Muscle of leg (tissue), 11 donors: ENCODE data around the gene SYT13. TPM values are rescaled to one million over a fixed set of nuclear protein-coding genes. Genes with fewer than 3 reads are reported as not detected.
"Not testable (repeated sequence)": the region's sequence is repeated elsewhere in the genome, so short reads cannot be mapped to it uniquely, and the experiment has no call there.

Experiments used
- DNase-seq: peaks from one replicate; pipeline ENCODE4 v3.0.0; 2013
- H3K27ac ChIP-seq: one replicate; pipeline ENCODE4 v1.5.1; 2013; ENCODE audit warnings: mild to moderate bottlenecking, low read length, control low read depth
- H3K27me3 ChIP-seq: one replicate; pipeline ENCODE4 v1.6.1; 2013; ENCODE audit warnings: low read length; ENCODE audit not compliant: control insufficient read depth, insufficient read depth
- H3K36me3 ChIP-seq: one replicate; pipeline ENCODE4 v1.6.1; 2013; ENCODE audit warnings: low read length; ENCODE audit not compliant: control insufficient read depth, insufficient read depth
- H3K4me1 ChIP-seq: one replicate; pipeline ENCODE4 v1.6.1; 2013; ENCODE audit warnings: low read length; ENCODE audit not compliant: control insufficient read depth, insufficient read depth
- H3K4me3 ChIP-seq: one replicate; pipeline ENCODE4 v1.5.1; 2013; ENCODE audit warnings: low read length, control low read depth
- H3K9me3 ChIP-seq: replicated peaks from 2 replicates; pipeline ENCODE4 v1.6.1; 2013; ENCODE audit warnings: low read depth, low read length; ENCODE audit not compliant: control insufficient read depth
- WGBS: methylation state at CpG from one replicate; pipeline ENCODE4 v1.1.5; 2013; ENCODE audit warnings: missing lambda C conversion rate; ENCODE audit not compliant: insufficient coverage; 5-methylcytosine and 5-hydroxymethylcytosine counted together
- polyA plus RNA-seq, 8 donors: library from polyadenylated mRNA; unstranded; fragments of 120-200 nt; gene quantifications; one replicate each; pipeline versions ENCODE4 v1.2.1 to v1.2.3, GENCODE V29; 2013; ENCODE audit warnings: inconsistent platforms in 1 of 8, low replicate concordance in 1 of 8; ENCODE audit not compliant: insufficient read length in 8 of 8, insufficient read depth in 1 of 8
- total RNA-seq: library from RNA; stranded (reverse); fragments of 120-200 nt; gene quantifications from one replicate; pipeline ENCODE4 v1.2.4, GENCODE V29; 2013

SYT13 gene
- total and polyA plus RNA-seq, 9 donors, result 0.49 to 1.9 (median 1.2) TPM

DNA sequence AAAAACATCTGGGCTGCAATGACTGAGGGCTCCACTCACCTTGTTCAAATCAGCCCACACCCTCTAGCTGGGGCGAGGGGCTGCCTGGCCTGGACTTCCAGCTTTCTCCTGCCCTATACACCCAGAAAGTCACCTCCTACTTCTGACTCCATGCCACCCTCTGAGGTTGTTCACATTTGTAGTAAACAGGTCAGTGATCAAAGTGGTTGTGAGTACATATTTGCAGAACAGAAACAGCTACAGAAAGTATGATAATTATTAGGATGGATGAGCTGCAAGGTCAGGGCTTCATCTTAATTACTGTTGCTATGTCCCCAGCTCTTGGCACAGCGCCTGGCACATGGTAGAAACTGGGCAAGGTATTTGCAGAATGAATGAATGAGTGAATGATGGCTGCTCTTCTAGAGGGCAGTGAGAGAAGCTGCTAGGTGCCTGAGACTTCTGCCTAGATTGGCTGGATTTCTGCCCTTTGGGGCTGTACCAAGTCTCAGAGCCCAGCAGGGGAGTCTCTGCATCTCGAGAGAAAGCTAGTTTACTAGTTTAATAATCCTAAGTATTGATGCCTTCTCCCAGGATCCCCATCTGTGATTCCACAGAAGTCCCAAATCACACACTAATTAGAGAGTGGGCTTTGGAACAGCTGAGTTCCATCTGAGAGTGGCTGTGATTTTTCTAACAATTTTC lies 36.0 kb downstream of the SYT13 start:
- 91% methylated on average over 1 of the region's 3 CpGs for WGBS
- peak; percentile 18 for DNase-seq
- no peaks in the 10 kb centered on the region for H3K27me3 ChIP-seq

DNA sequence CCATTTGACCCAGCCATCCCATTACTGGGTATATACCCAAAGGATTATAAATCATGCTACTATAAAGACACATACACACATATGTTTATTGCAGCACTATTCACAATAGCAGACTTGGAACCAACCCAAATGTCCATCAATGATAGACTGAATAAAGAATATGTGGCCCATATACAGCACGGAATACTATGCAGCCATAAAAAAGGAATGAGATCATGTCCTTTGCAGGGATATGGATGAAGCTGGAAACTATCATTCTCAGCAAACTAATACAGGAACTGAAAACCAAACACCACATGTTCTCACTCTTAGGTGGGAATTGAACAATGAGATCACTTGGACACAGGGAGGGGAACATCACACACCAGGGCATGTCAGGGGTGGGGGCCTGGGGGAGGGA lies 36.8 kb downstream of the SYT13 start:
- not testable (repeated sequence) for DNase-seq, H3K36me3 ChIP-seq, H3K27me3 ChIP-seq, H3K9me3 ChIP-seq, H3K27ac ChIP-seq, H3K4me3 ChIP-seq
- H3K4me1 ChIP-seq, result peaks cover 11% of the 10 kb centered on the region
- no CpG with 5 or more reads among the region's 1 CpG for WGBS

More for the DNA sequence above, 36.0 kb downstream of the SYT13 start:
- Histone ChIP-seq H3K27ac (no peak overlapping the region), H3K36me3 (no peaks in the 10 kb centered on the region), H3K9me3 (no peaks in the 10 kb centered on the region), H3K4me3 (no peak overlapping the region), H3K4me1 (peaks cover 11% of the 10 kb centered on the region)

DNA sequence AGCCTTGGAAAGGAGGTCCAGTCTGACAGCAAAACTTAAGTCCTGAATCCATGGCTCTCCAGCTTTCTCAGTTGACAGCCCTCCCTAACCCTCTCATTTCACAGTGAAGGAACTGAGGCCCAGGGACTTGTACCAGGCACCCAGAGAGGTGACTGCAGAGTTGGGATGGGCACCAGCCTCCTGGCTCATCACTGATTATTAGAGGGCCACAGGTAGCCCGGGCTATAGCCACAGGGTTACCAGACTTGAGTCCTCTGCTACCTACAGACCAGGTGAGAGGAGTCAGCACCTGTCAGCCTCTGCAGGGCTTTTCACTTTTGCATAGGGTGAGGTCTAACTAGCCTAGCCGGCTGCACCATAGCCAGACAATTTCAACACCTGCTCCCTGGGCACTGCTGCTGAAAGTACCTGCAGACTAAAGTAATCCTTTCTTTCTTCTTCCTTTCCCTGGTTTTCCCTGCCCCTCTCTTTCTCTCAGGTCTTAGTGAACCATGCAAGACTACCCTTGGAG lies 37.6 kb downstream of the SYT13 start:
- H3K9me3 ChIP-seq, result no peaks in the 10 kb centered on the region
- WGBS, result 88% methylated on average over 2 of the region's 2 CpGs
- no peak for DNase-seq

DNA sequence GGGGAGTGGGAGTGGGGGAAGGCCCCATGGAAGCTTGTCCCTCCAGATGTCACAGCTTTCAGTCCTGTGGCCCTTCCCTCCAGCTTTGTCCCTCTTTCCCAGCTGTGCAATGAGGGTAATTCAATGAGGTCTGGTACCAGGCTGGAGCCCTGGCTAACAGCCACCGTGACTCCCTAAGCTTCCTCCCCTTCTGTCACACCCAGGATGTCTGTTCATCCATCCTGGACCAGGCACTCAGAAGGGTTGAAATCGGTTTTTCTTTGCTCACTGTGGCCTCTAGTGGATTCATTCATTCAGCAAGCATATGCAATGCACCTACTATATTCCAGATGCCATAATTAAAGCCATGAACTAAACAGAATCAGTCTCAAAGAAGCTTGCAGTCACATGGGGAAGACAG lies 38.7 kb downstream of the SYT13 start:
- H3K4me1 ChIP-seq, result peaks cover 5% of the 10 kb centered on the region
- peak; percentile 39 for DNase-seq

More for the DNA sequence above, 37.6 kb downstream of the SYT13 start:
- H3K27me3 ChIP-seq, result no peaks in the 10 kb centered on the region
- no peak overlapping the region for H3K27ac ChIP-seq
- H3K4me3 ChIP-seq, result no peak overlapping the region
- no peaks in the 10 kb centered on the region for H3K36me3 ChIP-seq
- H3K4me1 ChIP-seq, result peaks cover 11% of the 10 kb centered on the region

DNA sequence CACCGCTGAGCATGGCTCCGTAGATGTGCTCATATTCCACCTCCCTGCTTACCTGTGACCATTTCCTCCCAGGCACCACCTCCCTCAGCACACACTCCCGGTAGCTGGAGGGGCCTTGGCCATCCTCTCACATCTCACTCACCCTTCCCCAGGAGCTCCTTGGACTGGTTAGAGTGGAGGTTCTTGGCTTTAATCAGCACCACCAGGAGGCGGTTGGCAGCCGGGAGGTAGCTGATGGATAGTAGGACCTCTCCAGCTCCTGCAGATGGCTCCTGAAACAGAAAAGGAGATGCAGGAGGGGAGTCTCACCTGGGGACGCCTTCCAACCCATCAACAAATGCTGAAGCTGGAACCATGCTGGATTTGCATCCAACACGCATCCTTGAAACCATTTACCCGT lies 39.9 kb downstream of the SYT13 start:
- WGBS, result 83% methylated on average over 3 of the region's 8 CpGs
- no peaks in the 10 kb centered on the region for H3K36me3 ChIP-seq
- H3K27ac ChIP-seq, result no peak overlapping the region
- no peaks in the 10 kb centered on the region for H3K27me3 ChIP-seq
- H3K4me3 ChIP-seq, result no peak overlapping the region
- no peaks in the 10 kb centered on the region for H3K9me3 ChIP-seq
- DNase-seq, result no peak
- peaks cover 5% of the 10 kb centered on the region for H3K4me1 ChIP-seq

More for the DNA sequence above, 38.7 kb downstream of the SYT13 start:
- Histone ChIP-seq H3K27ac (no peak overlapping the region), H3K9me3 (no peaks in the 10 kb centered on the region), H3K4me3 (no peak overlapping the region), H3K27me3 (no peaks in the 10 kb centered on the region), H3K36me3 (no peaks in the 10 kb centered on the region)
- 8% methylated on average over 2 of the region's 2 CpGs for WGBS

DNA sequence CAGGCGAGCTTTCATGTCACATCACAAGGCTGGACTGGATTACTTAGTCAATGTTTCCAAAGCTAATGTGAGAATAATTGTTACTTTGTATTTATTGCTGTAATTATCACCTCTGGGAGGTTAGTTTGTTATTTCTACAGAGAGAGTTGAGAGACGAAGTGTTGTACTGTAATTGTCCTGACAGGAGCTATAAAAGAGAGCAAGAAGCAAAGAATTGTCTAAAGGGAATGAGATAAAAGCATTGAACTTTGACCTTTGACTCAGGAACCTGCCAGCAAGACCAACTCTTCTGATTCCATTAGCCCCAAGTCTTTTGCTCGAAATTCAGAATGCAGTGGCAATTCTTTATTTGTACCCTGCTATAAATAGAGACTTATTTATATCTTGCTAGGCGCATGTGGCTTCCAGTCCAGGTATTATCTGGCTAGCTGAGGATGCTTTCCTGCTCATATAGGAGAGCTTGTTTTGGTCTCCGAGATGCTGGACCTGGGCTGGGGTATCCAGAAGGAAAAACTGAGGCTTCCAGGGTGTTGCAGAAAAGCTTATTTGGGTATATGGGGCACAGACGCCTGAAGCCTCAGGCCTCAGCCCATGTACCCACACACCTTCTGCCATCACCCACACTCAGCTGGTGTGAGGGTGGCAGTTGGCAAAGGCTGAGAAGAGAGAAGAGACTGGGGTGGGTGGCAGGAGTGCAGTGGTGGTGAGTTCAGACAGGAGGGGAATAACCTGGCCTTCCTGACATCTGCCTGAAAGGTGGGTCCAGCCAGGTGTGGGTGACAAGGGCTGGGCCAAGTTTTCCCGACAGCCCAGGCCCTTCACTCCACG lies 40.7 kb downstream of the SYT13 start:
- no peaks in the 10 kb centered on the region for H3K27me3 ChIP-seq
- peaks cover 5% of the 10 kb centered on the region for H3K4me1 ChIP-seq
- no peaks in the 10 kb centered on the region for H3K9me3 ChIP-seq
- no peak overlapping the region for H3K27ac ChIP-seq
- H3K4me3 ChIP-seq, result no peak overlapping the region
- DNase-seq, result no peak
- no peaks in the 10 kb centered on the region for H3K36me3 ChIP-seq
- WGBS, result 80% methylated on average over 3 of the region's 8 CpGs

DNA sequence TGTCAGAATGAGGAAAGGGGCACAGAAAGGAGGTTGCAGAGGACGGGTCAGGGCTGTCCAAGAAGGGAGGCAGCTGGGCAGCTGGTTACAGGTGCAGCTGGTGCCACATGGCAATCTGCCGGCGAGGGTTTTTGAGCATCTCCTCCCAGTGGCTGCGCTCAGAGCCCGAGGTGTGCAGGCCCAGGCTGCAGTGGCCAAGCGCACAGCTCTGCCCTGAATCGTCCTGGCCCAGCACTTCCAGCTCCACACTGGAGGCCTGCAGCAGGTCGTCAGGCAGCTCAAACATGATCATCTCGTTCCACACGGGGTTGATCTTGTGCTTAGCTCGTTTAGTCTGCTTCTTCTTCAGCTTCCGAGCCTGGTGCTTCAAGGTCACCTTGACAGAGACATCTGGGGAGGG lies 42.2 kb downstream of the SYT13 start:
- WGBS, result 75% methylated on average over 11 of the region's 12 CpGs

DNA sequence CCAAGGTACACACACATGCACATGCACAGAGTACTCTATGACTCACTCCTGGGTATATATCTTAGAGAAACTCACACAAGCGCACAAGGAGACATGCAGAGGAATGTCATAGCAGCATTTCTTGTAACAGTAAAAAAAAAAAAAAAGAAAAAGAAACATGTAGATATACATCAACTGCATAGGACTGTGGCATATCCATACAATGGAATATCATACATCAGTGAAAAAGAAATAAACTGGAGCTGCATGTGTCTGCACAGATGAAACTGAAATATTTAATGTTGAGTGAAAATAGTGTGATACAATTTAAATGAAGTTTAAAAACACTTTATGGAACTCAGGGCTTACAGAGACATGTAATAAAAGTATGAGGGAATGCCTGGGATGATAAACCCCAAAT lies 46.4 kb downstream of the SYT13 start:
- no peak overlapping the region for H3K4me3 ChIP-seq
- H3K27ac ChIP-seq, result no peak overlapping the region
- no peak for DNase-seq
- H3K4me1 ChIP-seq, result peaks cover 2% of the 10 kb centered on the region
- H3K9me3 ChIP-seq, result no peaks in the 10 kb centered on the region
- H3K36me3 ChIP-seq, result no peaks in the 10 kb centered on the region
- H3K27me3 ChIP-seq, result peaks cover 4% of the 10 kb centered on the region
- WGBS, result no CpG with 5 or more reads among the region's 1 CpG

More for the DNA sequence above, 42.2 kb downstream of the SYT13 start:
- no peak for DNase-seq
- H3K36me3 ChIP-seq, result no peaks in the 10 kb centered on the region
- no peaks in the 10 kb centered on the region for H3K9me3 ChIP-seq
- H3K4me3 ChIP-seq, result no peak overlapping the region
- H3K27me3 ChIP-seq, result no peaks in the 10 kb centered on the region
- H3K27ac ChIP-seq, result no peak overlapping the region
- peaks cover 5% of the 10 kb centered on the region for H3K4me1 ChIP-seq

DNA sequence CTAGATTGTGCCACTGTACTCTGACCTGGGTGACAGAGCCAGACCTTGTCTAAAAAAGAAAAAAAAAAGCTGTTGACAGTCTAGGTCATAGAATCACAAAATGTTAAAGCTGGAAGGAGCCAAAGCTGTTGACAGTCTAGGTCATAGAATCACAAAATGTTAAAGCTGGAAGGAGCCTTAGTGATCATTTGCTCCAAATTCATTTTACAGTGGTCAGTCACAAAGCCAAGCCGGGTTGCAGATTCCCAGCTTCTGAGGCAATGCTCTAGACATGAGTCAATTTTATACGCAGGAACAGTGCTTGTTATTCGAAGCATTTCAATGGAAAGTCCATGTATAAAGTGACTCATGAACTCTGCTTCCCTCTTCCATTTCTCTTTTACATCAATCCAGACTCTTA lies 47.4 kb downstream of the SYT13 start:
- Histone ChIP-seq H3K36me3 (no peaks in the 10 kb centered on the region), H3K4me1 (peaks cover 2% of the 10 kb centered on the region), H3K4me3 (no peak overlapping the region), H3K27me3 (peaks cover 4% of the 10 kb centered on the region), H3K27ac (no peak overlapping the region), H3K9me3 (no peaks in the 10 kb centered on the region)
- 11% methylated on average over 1 of the region's 3 CpGs for WGBS
- peak; percentile 86 for DNase-seq

DNA sequence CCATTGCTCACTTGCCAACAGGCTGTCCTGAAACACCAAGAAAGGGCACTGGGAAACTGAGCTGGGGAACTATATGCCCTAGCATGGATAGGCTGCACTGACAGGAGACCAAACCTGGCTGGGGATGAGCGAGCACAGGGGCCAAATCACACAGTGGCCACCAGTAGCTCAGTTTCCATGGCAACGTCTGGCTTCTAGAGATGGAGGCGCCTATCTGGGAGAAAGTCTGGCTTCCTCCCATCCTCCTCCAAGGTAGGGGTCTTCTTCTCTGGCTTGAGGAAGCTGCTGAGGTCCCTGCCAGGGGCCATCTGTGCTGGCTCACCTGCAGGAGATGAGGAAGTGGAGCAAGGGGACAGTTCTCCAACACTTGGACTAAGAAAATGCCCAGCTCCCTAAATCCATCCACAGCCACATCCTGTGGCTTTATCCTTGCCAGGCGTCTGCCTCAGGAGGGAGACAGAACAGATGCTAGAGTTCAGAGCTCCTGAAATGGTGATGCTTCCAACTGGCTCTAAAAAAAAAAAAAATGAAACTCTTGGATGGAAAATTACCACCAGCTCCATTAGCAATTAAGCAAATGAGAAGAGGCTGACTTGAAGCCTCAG lies 48.3 kb downstream of the SYT13 start:
- 11% methylated on average over 1 of the region's 4 CpGs for WGBS
- no peaks in the 10 kb centered on the region for H3K9me3 ChIP-seq
- peak; percentile 41 for DNase-seq
- H3K4me3 ChIP-seq, result no peak overlapping the region
- H3K36me3 ChIP-seq, result no peaks in the 10 kb centered on the region
- peaks cover 6% of the 10 kb centered on the region for H3K4me1 ChIP-seq
- H3K27ac ChIP-seq, result no peak overlapping the region
- peaks cover 4% of the 10 kb centered on the region for H3K27me3 ChIP-seq
